NB4 (cell line): ENCODE measurements around the gene EDC4.

Experiments
- DNase-seq: peaks from one replicate; pipeline ENCODE4 v3.0.0; 2010; ENCODE audit warnings: low read depth
- H3K4me3 ChIP-seq: one replicate; pipeline ENCODE4 v1.5.1; 2011; ENCODE audit warnings: mild to moderate bottlenecking, low read depth, low read length, moderate library complexity
- MYC ChIP-seq: IDR thresholded peaks from 2 replicates; pipeline ENCODE4 v1.6.1; 2011; ENCODE audit warnings: low read depth, low read length
- POLR2A ChIP-seq: IDR thresholded peaks from 2 replicates; pipeline ENCODE4 v1.6.1; 2011; ENCODE audit warnings: mild to moderate bottlenecking; ENCODE audit not compliant: insufficient read length; ENCODE audit errors: extremely low read depth
- TF ChIP-seq, protein P1 (sequence below): IDR thresholded peaks from one replicate; pipeline ENCODE4 v1.5.1; 2012; ENCODE audit warnings: low read depth, low read length
- TF ChIP-seq, protein P2 (sequence below): IDR thresholded peaks from 2 replicates; pipeline ENCODE4 v1.6.1; 2011; ENCODE audit warnings: low read depth, low read length

EDC4 gene

DNA sequence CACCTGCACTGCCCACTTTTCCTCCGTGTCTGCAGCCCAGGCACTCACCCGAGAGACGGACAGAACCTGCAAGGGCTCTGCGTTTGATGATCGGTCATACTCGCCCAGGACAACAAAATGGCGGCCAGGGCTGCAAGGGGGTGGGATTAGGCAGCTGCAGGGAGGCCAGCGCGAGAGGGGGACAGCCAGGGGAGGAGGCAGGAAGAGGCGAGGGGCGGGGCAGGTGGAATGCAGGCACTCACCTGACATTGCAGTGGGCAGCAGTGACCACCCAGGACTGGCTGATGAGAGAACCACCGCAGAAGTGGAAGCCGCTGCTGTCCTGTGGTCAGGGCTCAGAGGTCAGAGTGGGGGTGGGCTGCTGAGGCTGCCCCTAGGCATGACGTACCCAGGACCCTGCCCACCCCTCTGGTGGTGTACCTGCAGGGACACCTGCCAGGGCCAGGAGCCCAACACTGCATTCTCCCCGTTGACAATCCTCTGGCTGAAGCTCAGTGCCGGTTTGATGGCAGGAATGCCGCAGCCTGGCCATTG lies 57.9 kb downstream of the EDC4 start:
- TF ChIP-seq MYC (no peak), POLR2A (no peak)
- TF ChIP-seq, protein P1, sequence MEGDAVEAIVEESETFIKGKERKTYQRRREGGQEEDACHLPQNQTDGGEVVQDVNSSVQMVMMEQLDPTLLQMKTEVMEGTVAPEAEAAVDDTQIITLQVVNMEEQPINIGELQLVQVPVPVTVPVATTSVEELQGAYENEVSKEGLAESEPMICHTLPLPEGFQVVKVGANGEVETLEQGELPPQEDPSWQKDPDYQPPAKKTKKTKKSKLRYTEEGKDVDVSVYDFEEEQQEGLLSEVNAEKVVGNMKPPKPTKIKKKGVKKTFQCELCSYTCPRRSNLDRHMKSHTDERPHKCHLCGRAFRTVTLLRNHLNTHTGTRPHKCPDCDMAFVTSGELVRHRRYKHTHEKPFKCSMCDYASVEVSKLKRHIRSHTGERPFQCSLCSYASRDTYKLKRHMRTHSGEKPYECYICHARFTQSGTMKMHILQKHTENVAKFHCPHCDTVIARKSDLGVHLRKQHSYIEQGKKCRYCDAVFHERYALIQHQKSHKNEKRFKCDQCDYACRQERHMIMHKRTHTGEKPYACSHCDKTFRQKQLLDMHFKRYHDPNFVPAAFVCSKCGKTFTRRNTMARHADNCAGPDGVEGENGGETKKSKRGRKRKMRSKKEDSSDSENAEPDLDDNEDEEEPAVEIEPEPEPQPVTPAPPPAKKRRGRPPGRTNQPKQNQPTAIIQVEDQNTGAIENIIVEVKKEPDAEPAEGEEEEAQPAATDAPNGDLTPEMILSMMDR: no peak
- TF ChIP-seq, protein P2, sequence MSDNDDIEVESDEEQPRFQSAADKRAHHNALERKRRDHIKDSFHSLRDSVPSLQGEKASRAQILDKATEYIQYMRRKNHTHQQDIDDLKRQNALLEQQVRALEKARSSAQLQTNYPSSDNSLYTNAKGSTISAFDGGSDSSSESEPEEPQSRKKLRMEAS: no peak
- DNase-seq: no peak
- H3K4me3 ChIP-seq: no peak overlapping the region
